UCSD-AML1 (cell line): ENCODE data around the gene YPEL1.
"Not testable (repeated sequence)": the region's sequence is repeated elsewhere in the genome, so short reads cannot be mapped to it uniquely, and the experiment has no call there.

ENCODE experiments used
- DNase-seq: peaks from one replicate; lab custom pipeline; 2025; ENCODE audit not compliant: unreplicated experiment; lab: John Stamatoyannopoulos, UW

Gene YPEL1

DNA sequence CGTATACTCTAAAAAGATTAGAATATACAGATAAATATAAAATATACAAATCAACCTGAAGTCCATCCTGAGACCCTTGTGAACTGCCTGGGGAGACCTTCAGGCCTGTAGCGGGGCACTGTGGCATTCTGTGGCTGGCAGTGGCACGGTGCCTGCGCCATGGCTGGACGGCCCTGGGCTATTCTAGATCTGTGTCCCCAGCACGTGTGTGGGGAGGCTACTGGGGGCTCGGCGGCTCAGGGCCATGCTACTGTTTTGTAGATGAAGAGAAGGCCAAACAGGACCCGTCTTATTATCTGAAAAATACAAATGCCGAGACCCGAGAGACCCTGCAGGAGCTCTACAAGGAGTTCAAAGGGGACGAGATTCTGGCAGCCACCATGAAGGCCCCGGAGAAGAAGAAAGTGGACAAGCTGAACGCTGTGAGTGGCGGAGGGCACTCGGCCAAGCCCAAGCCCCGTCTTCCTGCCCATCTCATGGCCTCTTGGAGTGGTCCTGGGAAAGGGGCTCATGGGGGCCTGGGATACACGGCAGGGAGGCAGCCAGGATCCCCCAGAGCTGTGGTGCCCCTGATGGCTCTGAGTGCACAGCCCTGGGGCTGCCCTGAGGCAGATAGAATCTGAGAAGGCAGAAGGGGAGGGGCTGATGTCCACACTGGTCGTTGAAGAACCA is 51.0 kb downstream of the YPEL1 start:
- no peak for DNase-seq

DNA sequence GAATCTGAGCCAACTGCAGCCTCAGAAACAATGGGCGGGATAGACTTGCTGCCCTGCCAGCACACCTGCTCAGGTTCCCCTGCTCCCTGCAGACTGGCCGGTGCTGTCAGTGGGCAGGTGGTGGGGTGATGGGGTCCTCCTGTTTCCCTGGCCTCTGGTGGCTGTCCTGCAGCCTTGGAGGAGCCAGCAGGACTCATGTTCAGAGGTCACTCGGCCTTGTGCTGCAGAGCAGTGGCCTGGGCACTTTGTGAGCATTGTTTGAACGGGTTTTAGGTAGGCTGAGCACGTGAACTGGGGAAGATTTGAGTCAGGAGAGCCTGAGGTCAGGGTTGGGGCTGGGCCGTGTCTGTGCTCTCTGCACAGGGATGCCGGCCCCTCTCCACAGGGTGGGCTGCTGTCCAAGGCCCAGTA is 52.2 kb downstream of the YPEL1 start:
- DNase-seq = no peak

DNA sequence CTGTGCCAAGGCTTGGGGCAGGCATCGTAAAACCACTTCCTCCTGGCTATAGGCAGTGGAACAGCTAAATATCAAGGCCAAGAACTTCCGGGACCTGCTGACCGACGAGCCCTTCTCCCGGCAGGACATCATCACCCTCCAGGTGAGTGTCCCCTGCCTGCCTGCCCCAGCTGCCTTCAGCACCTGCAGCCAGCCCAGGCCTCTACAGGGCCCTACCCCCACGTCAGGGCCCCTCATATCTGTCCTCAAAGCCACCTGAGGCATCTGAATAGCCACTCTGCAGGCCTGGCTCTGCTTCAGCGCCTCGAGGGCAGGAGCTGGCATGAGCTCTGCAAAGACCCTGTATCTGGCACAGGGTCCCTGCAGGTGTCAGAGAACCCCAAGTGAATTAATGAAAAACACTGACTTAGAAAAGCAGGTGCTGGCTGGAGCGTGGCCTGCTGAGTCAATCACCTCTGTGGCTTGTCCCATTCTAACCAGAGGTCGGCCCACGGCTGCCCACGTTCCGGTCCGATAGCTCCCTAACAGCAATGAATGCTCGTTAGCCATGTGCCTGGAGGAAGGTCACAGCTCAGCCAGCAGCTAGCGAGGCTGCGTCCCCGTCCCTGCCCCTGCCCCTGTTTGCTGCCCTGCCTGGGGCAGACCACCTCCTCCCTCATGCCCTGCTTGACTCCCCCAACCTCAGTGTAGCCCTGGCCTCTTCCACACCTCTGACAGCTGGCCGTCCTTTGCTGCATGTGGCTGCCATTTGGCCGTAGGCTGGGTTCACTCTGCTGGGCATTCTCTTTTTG is 53.0 kb downstream of the YPEL1 start:
- DNase-seq = no peak

DNA sequence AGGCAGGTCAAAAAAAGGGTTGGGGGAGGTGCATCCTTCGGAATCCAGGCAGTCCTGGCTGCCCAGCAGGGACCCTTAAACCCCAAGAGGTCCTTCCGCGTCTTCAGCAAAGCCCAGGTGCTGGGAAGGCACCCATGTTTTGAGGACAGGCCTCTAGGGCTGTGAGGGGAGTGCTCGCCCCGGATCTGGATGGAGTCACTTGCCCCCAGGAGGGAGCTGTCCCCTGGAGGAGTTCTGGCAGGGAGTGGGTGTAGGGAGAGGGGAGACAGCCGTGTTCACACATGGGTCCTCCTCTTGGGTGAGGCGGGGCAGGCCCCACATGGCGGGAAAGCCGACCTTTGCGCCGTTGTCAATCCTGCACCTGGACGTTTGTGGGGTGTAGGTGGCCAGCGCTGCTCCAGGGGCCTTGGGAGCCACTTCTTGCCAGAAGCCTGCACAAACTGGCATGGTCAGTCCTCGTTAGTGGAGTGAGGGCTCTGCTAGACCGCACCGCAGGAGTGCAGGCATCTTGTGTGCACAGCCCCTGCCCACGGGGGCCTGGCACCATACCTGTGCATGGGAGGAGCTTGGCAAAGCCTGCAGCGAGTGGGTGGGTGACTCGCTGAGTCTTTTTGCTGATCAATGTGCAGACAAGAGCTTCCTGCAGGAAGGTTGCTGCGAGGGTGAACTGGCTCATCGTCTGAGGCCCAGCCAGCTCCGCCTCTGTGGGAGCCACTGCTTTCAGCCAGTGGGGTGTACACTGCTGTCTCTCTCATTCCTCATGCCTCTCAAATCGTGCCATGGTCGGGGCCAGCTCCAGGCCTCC is 53.8 kb downstream of the YPEL1 start:
- no peak for DNase-seq

DNA sequence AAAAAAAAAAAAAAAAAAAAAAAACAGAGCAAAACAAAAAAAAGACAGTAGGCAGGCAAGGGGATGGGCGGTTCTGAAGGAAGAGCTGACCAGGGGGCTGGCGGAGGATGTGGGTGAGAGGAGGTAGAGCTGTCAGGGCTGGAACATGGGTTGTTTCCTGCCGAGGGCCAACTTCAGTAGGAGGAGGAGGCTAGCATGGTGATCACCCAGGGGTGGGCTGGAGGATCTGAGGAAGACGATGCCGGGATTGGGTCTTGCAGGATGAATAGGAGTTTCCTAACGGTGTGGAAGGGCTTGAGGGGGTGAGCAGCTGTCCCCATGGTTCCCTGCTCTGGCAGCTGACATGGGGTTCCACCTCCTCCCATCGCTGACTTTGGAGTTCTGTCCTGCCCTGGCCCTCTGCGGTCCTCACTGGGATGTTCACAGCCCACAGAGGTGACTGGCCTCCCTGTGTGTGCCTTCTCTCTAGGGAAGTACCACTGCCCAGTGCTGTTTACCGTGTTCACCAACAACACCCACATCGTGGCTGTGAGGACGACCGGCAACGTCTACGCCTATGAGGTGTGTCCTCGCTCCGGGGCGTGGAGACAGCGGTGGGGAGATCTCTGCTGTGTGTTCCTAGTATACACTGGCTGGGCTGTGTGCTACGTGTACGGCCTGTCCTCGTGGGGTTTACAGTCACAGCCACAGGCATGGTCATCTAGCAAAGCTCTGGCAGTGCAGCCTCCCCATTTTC is 54.6 kb downstream of the YPEL1 start:
- no peak for DNase-seq

DNA sequence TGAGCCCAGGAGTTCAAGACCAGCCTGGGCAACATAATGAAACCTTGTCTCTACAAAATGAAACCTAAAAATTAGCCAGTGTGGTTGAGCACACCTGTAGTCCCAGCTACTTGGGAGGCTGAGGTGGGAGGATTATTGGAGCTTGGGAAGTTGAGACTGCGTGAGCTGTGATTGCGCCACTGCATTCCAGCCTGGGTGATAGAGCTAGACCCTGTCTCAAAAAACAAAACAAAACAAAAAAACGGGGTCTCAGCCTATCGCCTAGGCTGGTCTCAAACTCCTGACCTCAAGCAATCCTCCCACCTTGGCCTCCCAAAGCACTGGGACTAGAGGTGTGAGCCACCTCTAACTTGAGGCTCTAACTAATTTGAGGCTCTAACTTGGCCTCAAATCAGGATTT is 56.2 kb downstream of the YPEL1 start:
- no peak for DNase-seq

DNA sequence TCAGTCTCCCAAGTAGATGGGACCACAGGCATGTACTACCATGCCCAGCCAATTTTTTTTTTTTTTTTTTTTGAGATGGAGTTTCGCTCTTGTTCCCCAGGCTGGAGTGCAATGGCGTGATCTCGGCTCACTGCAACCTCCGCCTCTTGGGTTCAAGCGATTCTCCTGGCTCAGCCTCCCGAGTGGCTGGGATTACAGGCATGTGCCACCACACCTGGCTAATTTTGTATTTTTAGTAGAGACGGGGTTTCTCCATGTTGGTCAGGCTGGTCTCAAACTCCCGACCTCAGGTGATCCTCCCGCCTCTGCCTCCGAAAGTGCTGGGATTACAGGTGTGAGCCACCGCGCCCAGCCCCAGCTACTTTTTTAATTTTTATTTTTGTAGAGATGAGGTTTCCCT is 56.8 kb downstream of the YPEL1 start:
- not testable (repeated sequence) for DNase-seq

DNA sequence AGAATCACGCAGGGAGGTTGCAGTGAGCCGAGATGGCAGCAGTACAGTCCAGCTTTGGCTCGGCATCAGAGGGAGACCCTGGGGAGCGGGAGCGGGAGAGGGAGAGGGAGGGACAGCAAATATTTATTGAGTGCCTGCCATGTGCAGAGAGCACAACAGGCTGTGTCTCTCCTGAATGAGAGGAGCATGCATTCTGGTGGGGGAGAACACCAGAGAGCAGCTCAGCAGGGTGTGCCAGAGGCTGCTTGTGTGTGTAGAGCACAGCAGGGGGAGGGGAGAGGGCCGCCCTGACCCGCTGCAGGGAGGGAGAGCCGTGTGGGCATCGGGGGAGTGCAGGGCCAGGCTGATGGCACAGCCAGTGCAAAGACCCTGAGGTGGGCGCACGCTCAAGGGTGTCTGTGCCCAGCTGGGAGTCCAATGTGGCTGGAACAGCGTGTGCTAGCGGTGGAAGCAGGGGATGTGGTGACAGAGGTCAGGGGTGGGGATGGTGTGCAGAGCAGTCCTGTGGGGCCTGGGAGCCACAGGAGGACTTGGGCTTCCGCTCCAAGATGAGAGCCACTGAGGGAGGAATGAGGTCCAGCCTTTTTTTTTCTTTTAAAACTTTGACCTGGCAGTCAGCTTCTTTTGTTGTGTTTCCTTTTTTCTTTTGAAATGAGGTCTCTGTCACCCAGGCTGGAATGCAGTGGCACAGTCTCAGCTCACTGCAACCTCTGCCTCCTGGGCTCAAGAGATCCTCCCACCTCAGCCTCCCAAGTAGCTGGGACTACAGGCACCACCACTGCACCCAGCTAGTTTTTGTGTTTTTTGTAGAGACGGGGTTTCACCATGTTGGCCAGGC is 57.8 kb downstream of the YPEL1 start:
- DNase-seq = no peak

DNA sequence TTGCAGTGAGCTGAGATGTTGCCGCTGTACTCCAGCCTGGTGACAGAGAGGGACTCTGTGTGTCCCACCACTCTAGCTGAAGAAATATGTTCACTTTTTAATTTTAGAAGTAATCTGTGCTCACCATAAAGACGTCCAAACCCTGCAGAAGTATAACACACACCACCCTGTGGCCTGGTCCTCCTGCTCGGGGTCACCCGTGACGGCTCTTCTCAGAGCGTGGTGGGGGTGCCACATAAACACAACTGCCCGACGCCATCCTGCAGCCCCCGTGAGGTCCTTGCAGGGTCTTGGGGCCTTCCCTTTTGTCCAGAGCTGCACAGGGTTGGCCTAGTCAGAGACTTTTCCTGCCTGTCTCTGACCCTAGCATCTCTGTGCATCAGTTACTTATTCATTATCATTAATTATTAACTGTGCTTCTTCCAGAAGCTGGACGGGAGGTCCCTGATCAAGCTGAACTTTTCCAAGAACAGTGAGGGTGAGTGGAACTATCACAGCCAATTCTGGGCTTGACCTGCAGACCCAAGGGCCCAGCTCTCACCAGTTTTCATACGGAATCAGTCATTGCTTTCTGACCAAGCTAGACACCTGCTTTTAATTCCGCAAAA is 60.9 kb downstream of the YPEL1 start:
- no peak for DNase-seq

DNA sequence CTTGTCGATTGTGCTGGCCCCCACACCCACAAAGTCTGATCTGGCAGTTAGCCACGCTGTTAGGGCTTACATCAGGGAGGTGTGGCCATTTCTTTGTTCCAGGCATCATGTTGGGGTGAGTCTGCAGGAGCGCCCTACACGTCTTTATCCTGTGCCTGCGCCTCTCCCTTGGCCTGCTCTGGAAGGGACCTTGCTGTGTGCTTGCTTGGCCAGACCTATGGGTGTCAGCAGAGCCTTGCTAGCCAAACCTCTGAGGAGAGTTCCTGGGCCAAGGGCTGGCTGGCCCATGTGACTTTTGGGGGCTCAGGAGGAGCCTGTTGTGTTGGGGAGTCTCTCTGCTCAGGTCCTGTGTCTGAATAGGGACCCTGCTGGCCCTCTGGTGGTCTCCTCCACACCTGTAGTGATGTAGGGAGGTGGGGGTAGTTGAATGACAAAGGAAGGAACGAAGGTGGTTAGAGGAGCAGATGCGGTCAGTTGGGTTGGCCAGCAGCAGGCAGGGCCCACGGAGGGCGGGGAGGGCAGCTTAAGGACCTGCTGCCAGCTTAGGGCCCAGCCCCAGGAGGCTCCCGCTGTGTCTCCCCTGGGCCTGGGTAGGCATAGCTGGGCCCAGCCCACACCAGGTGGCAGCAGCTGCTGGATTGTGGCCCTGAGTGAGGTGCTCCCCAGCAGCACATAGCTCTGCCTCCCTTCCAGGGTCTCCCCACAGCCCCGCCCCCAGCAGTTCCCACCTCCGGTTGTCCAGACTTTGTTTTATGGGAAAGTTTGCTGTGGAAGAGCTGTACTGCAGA is 61.9 kb downstream of the YPEL1 start:
- no peak for DNase-seq

DNA sequence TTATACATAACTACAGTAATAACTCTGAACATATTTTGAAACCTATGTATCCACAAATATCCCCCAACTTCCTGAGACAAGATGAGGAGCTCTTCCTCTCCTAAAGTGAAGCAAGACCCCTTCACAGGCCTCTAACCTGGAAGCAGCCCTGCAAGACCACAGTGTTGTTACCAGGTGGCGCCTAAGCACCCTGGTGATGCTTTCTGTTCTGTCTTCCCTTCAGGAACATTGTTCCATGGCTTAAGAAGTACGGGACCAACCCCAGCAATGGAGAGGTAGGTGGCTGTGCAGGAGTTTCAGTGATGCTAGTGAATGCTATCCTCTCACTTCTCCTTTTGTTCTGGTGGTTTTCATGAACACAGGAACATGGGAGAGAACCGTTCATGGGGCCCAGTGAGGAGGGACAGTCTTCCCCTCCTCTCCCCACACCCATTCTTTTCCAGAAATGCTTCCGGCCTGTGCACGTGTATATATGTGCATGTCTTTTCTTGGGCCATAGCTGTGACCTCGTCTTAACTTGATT is 63.4 kb downstream of the YPEL1 start:
- no peak for DNase-seq

DNA sequence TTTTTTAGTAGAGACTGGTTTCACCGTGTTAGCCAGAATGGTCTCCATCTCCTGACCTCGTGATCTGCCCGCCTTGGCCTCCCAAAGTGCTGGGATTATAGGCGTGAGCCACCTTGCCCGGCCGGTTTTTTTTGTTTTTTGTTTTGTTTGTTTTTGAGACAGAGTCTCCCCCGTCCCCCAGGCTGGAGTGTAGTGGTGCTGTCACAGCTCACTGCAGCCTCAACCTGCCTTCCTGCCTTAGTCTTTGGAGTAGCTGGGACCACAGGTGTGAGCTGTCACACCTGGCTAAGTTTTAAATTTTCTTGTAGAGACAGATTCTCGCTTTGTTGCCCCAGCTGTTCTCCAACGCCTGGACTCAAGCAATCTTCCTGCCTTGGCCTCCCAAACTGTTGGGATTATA is 66.6 kb downstream of the YPEL1 start:
- DNase-seq = no peak

DNA sequence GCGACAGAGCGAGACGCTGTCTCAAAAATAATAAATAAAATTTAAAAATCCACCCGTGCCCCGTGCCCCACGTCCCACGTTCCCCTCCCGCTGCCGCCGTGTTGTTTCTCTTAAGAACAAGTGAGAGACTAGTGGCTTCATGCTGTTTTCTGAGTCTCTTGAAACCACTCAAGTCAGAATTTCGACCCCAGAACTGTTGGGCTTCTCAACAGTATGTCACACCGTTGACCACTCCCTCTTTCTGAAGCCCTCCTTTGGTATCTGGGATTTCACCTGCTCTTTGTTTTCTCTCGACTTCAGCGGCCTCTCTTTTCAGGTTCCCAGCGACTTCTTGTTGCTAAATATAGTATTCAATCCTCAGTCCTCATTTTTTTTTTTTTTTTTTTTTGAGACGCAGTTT is 68.8 kb downstream of the YPEL1 start:
- no peak for DNase-seq

DNA sequence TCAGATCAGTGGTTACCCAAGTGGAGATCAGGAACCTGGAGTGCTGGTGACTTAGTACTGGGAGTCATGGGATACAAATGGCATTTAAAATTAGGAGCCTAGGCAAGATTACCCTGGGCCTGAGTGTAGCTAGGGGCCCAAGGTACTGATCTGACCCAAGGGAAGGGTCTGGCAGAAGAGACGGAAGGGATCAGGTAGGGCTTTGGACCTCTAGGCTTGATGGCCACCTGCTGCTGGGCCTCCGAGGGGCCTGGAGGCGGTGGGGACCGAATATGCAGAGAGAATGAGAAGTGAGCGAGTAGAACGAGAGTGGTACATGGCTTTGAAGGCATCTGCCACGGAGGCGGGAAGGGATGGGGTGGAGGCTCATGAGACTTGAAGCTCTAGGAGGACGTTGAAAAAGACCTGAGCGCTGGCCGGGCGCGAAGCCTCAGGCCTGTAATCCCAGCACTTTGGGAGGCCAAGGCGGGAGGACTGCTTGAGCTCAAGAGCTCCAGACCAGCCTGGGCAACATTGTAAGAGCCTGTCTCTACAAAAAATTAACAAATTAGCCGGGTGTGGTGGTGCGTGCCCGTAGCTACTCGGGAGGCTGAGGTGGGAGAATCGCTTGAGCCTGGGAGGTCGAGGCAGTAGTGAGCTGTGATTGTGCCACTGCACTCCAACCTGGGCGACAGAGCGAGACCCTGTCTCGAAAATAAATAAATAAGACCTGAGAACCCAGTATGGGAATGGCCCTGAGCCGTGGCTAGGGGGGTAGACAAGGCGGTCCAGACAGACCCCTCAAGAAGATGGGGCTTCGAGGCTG is 70.3 kb downstream of the YPEL1 start:
- DNase-seq = no peak

DNA sequence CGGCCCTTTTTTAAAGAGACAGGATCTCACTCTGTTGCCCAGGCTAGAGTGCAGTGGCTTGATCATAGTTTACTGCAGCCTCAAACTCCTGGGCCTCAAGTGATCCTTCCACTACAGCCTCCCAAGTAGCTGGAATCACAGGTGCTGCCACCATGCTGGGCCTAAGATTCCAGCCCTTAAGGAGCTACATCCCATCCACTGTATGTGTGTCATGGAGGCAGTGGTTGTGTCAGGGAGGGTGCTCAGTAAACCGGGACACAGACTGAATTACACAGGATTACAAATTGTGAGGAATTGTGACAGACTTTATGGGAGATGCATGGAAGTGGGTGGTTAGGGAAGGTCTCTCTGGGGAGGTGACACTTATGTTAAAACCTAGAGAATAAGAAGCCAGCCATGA is 71.9 kb downstream of the YPEL1 start:
- no peak for DNase-seq

DNA sequence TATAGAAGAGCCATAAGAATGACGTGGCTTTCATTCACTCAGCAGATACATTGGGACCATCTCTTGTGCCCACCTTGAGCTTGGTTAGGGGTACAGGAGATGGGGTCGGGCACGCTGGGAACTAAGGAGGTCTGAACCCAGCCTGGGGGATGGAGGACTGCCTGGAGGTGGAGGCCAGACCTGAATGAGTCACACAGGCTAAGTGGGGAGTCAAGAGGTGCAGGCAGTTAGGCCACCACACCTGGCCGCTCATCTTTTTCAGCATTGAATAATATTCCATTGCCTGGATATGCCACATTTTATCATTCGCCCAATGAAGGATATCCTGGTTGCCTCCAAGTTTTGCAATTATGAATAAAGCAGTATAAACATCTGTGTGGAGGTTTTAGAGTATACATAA is 73.6 kb downstream of the YPEL1 start:
- no peak for DNase-seq

DNA sequence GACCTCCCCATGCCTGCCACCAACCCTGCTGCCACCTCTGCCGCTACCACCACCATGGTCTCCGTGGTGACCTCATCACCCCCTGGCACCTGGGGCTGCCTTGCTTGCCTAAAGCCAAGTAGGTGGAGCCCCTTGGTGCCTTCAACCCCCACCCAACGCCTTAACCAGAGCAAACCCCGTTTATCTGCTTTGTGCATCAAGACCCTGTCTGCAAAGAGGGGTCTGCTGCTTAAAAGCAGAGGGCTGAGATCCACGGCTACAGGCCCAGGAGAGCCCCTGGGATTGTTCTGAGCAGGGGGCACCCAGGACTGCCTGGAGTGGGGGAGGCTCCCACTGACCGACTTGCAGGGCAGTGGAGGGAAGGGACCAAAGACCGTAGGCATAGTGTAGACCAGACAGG is 74.7 kb downstream of the YPEL1 start:
- DNase-seq = no peak

DNA sequence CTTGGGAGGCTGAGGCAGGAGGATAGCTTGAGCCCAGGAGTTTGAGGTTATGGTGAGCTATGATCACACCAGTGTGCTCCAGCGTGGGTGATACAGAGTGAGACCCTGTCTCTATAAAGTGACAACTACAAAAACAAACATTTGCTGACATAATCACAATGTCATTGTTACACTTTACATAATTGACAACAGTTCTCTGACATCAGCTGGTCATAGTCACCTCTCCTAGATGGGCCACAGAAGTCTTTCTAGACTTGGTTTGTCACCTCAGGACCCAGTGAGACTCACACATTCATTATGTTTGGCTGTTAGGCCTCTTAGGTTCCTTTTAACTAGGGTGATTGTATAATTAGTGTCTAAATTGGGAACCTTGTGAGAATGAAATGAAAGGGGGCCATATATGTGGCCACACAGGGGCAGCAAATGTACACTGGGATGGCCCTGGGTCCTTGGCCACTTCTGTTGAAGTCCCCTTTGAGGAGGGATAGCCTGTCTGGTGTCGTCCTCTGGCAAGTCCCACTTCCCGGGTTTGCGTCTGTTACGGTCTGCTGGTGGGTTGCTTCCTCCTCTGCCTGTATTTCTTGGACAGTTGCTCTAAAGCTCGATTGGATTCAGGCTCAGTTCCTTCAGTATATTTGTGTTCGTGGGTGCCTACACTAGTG is 75.6 kb downstream of the YPEL1 start:
- no peak for DNase-seq
